HG02943 (cell line): ENCODE data around the gene WDHD1.
"Not testable (repeated sequence)": the region's sequence is repeated elsewhere in the genome, so short reads cannot be mapped to it uniquely, and the experiment has no call there.

Source experiments
- ATAC-seq: cut with Tn5 transposase; IDR thresholded peaks from one replicate; pipeline ENCODE4 v1.9.1; 2021; ENCODE audit warnings: mild to moderate bottlenecking, low read depth, moderate library complexity; ENCODE audit not compliant: unreplicated experiment

Gene WDHD1

DNA sequence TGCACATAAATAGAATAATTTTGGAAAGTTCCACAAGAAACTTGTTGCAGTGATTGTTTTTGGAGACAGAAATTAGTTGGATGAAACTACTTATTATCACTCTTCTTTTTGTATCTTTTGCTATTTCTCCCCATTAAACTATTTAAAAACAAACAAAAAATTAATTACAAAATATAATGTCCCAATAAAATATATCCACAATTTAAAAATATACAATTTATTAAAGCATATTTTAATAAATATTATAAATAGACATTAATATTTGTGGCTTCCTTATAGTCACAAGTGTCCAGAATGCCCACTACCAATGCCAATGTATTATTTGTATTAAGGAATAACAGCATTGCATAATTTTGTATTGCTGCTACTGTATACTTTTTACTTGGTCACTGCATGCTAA is 71.8 kb downstream of the WDHD1 start:
- ATAC-seq: no peak

DNA sequence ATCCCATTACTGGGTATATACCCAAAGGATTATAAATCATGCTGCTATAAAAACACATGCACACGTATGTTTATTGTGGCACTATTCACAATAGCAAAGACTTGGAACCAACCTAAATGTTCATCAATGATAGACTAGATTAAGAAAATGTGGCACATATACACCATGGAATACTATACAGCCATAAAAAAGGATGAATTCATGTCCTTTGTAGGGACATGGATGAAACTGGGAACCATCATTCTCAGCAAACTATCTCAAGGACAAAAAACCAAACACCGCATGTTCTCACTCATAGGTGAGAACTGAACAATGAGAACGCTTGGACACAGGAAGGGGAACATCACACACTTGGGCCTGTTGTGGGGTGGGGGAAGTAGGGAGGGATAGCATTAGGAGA is 73.3 kb downstream of the WDHD1 start:
- not testable (repeated sequence) for ATAC-seq

DNA sequence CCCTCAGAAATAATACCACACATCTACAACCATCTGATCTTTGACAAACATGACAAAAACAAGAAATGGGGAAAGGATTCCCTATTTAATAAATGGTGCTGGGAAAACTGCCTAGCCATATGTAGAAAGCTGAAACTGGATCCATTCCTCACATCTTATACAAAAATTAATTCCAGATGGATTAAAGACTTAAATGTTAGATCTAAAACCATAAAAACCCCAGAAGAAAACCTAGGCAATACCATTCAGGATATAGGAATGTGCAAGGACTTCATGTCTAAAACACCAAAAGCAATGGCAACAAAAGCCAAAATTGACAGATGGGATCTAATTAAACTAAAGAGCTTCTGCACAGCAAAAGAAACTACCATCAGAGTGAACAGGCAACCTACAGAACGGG is 74.1 kb downstream of the WDHD1 start:
- ATAC-seq: not testable (repeated sequence)

DNA sequence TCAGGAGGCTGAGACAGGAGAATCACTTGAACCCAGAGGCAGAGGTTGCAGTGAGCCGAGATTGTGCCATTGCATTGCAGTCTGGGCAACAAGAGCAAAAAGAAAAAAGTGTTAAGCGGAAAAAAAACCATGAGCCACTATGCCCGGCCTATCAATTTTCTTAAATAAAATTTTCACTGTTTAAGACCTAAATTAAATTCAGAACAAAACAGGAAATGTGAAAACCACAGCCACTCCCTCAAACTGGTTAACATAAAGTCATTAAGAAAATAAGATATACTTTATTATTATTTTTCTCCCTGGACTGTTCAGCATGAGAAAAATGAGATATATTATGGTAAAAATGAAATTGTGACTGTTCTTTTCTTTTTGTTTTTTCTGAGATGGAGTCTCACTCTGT is 79.7 kb downstream of the WDHD1 start:
- ATAC-seq: no peak

- ATAC-seq: no peak
Measured at GRCh38 chr14:54946500-54946899, 80.4 kb downstream of the WDHD1 start.

DNA sequence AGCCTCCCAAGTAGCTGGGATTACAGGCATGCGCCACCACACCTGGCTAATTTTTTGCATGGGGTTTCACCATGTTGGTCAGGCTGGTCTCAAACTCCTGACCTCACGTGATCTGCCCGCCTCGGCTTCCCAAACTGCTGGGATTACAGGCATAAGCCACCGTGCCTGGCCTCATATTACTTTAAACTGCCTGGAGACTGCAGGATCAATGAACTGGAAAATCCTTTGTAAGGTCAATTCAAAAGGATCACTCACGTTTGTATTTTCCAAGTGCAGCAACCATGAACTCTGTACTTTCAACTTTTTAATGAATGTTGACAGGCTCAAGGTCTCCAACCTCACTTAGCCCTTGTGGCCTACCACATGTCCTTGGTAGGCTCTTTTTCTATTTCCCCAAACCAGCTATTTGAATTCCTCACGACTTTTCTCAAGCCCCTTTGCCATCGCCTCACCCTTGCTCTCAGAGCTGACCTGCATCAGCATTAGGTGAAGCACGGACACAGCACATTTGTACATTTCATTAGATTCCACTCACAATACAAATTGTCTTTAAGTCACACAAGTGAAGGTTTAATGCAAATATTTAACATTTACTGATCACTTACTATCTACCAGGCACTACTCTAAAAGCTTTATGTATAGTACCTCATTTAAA is 82.0 kb downstream of the WDHD1 start:
- ATAC-seq: no peak

DNA sequence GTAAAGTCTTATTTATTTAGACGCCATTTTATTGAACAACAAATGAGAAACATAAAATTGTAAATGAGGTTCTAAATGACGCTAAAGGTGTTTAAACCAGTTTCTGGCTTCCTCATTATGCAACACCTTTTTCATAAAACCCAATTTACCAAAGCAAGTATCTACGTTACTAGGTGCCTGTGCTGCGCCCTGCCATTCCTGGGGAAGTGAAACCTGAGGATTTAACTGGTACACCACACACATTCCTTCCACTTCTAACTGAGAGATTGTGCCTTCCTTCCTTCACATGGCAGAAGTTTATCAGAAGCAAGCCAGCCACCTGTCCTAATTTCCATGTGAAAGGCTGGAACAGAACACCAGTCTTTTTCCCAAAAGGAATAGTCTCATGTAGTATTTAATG is 84.0 kb downstream of the WDHD1 start:
- no peak for ATAC-seq

GRCh38 chr14:54936816-54937215 is 90.1 kb downstream of the WDHD1 start:
- no peak for ATAC-seq

GRCh38 chr14:54935958-54936357 is 90.9 kb downstream of the WDHD1 start:
- ATAC-seq: no peak

DNA sequence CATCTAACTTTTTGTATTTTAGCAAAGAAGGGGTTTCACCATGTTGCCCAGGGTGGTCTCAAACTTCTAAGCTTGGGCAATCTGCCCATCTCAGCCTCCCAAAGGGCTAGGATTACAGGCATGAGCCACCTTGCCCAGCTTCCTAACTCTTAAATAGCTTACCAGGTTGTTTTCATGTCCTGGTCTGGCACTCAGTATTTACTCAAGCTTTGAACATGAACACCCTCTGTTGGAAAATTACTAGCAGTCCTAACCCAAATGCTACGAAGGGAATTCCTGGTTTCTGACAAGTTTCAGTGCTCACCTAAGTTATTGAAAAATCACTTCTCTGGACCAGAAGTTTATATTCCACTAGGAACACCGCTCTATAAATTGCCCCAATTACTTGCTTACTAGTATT is 91.8 kb downstream of the WDHD1 start:
- ATAC-seq: no peak

DNA sequence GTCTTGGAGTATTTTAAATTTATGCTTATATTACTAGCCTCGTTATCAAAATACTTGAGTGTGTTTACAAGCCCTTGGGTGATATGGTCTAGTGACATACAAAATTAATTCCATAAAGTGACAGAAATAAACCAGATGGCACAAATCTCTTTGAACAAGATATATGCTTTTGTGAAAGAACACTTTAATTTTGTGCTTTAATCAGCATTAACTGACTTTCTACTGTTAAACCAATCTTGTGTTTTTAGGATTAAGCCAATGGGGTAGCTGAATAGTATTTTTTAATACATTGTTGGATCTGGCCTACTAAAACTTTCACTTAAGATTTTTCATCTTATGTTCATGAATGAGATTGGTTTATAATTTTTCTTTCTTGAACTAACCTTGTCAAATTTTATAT is 93.9 kb downstream of the WDHD1 start:
- no peak for ATAC-seq

DNA sequence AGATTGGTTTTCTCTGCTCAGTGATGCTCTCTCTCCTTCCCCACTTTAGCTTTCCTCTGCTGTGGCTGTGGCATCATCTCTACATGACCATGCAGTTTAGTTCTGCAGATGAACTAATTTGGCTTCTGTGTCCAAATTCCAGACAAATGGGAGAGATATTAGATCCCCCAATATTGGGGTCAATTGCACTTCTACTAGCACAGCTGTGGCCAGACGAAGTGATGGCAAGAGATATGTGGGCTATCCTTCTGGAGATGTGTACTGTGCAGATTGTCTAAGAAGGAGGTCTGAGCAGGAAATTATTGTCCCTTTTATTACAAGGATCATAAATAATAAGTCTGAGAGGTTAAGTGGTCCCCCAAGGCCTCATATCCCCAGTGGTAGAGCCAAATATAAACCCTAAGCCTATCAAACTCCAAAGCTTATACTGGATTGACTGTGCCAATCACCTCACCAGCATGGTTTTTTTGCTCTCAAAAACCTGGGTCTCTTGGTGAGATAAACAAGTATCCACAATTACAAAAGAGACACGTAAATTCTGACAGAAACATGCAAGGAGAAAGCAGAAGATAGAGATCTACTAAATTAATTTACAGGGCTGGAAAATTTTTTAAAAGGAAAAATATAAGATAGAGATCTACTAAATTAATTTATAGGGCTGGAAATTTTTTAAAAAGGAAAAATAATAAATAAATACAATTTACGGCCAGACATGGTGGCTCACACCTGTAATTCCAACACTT is 95.1 kb downstream of the WDHD1 start:
- ATAC-seq: no peak

- no peak for ATAC-seq
Measured at GRCh38 chr14:54931101-54931500, 95.8 kb downstream of the WDHD1 start.

DNA sequence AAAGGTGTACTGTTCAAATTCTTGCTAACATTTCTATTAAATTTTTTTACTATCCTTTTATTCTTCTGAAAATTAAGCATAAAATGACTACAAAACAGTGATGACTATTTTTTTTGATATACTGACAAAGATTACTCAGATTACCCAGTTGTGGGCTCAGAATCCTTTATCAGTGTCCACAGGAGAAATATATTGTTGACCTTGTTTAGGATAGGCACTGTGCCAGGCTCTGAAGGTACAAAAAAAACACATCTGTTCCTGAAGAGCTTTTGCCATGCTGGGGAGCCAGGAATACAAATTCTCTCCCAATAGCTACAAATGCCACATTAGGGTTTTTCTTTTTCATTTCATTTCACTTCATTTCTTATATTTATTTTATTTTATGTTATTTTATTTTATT is 97.3 kb downstream of the WDHD1 start:
- no peak for ATAC-seq

DNA sequence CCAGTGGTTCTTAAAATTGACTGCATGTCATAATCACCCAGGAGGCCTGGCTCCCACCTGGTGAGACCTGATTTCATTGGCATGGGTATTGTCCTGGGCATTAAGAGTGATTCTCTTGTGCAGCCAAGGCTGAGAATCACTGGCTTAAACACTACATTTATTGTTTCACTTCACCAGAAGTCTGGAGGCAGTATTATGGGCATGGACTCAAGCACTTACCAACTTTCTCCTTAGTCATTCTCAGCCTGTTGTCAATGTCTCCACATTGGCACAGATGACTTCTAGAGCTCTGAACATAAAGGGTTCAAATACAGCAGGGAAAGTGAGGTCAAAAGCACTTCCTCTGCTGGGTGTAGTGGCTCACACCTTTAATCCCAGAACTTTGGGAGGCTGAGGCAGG is 98.7 kb downstream of the WDHD1 start:
- no peak for ATAC-seq

- ATAC-seq: no peak
Measured at GRCh38 chr14:54927551-54927950, 99.3 kb downstream of the WDHD1 start.

DNA sequence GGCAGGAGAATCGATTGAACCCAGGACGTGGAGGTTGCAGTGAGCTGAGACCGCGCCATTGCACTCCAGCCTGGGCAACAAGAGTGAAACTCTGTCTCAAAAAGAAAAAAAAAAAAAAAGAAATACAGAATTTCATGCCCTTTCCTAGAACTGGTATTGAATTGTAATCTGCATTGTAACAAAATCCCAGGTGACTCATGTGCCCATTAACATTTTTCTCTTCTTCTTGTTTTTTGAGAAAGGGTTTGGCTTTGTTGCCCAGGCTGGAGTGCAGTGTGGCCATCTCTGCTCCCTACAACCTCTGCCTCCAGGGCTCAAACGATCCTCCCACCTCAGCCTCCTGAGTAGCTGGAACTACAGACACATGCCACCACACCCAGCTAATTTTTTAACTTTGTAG is 100.3 kb downstream of the WDHD1 start:
- ATAC-seq: not testable (repeated sequence)

- no peak for ATAC-seq
Measured at GRCh38 chr14:54922598-54922997, 104.3 kb downstream of the WDHD1 start.

GRCh38 chr14:54920052-54920451 is 106.8 kb downstream of the WDHD1 start:
- ATAC-seq: no peak

- no peak for ATAC-seq
Measured at GRCh38 chr14:54919330-54919729, 107.6 kb downstream of the WDHD1 start.

DNA sequence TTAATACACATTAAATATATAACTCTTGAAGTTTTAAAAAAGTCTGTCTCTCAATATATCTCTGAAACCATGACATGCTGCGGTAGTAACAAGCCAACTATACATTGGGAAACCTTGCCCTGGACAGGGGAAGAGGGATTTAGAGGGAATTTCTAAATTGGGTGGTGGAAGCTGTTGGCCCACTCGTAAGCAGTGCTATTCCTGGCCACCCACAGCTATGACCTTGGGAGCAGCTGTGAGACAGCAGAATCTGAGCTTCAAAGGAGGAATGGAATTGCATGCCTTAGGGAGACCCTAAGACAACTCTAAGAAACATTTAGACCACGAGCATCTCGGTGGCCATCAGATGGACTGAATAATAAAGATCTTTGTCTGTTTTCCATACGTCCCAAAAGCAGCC is 108.5 kb downstream of the WDHD1 start:
- ATAC-seq: no peak

- no peak for ATAC-seq
Measured at GRCh38 chr14:54916101-54916500, 110.8 kb downstream of the WDHD1 start.
